GM19468 (cell line): ENCODE data around the gene COL2A1.

Experiments used
- ATAC-seq: cut with Tn5 transposase; IDR thresholded peaks from one replicate; pipeline ENCODE4 v1.9.1; 2021; ENCODE audit warnings: mild to moderate bottlenecking, moderate library complexity, moderate number of reproducible peaks; ENCODE audit not compliant: unreplicated experiment; ENCODE audit errors: extremely low read depth

Gene COL2A1

DNA sequence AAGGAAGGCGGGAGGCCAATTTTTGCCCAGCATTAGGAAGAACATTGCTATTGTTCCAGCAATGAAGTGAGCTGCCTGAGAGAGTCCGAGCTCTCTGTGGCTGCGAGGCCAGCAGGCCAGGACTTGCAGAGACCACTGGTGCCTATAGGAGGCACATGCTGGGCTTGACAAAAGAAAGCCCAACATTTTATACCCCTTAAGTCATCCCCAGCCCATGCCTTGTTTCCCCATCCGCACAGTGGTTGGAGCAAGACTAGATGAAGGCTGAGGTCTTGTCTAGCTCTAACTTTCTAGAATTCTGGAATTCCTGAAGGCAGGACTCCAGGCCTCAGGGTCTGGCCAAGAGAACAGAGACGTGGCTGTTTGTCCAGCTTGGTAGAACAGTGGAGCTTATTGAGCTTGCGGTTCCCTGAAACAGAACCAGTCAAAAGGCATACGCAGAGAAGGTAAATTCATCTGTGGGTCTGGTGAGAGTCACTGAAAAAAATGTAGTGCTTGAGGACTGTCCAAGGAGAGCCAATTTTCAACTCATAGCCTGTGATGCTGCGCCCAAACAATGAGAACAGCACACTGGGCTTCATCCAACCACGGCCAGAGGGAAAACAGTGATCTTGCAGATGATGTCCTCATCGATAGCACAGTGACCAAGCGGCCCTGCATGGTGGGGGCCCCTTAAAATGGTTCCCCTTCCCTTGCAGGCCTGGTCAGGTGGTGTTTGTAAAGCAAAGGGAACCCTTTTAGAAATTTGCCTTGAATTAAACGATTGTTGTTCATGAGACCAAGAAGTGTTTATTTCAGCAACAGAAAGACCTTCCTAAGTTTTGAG lies 27.1 kb upstream of the COL2A1 start:
- ATAC-seq, result no peak

DNA sequence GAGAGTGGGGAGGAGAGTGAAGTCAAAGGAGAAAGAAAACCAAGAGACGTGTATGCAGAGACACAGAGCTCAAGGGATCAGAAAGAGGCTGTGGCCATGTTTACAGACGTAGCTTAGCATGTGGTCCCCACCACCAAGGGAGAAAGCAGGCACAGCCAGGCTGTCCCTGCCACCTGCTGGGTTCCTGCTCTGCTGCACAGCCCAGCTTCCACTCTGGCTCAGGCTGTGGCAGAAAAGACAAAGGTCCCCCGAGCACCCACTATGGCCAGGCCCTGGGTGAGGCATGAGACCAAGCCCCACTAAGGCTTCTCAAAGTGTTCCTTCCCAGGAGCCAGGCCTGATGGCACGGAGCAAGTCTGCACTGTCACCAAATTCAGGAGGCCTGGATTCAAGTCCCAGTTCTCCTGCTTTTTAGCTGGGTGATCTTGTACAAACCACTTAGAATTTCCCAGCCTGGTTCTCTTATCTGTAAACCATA lies 25.9 kb upstream of the COL2A1 start:
- ATAC-seq, result no peak

DNA sequence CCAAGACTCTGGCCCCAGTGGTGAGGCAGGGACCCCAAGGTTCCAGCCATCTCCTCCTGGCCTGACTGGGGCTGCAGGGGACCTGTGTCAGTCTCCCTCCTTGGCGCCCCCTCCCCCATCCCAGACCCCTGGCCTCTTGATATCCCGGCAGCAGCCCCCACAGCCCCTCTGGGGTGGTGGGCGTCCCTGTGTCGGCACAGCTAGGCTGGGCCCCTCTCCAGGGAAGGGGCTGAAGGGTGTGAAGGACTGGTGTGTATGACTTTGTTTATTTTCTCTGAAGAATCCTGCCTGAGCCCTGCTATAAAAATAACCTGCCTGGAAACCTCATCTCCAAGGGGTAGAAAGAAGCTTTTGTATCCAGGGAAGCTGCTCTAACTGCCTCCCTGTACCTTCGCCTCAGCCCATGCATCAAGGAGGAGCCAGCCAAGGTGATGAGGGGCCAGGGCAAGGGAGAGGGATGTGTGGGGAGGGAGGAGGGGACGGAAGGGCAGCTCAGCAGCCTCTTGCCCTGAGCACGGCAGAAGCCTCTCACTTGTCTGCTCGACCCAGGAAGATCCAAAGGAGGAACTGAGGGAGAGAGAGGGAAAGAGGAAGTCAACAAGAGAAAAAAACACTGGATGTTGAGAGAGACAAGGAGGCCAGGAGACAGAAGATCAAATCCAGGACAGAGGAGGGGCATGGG lies 25.4 kb upstream of the COL2A1 start:
- no peak for ATAC-seq

DNA sequence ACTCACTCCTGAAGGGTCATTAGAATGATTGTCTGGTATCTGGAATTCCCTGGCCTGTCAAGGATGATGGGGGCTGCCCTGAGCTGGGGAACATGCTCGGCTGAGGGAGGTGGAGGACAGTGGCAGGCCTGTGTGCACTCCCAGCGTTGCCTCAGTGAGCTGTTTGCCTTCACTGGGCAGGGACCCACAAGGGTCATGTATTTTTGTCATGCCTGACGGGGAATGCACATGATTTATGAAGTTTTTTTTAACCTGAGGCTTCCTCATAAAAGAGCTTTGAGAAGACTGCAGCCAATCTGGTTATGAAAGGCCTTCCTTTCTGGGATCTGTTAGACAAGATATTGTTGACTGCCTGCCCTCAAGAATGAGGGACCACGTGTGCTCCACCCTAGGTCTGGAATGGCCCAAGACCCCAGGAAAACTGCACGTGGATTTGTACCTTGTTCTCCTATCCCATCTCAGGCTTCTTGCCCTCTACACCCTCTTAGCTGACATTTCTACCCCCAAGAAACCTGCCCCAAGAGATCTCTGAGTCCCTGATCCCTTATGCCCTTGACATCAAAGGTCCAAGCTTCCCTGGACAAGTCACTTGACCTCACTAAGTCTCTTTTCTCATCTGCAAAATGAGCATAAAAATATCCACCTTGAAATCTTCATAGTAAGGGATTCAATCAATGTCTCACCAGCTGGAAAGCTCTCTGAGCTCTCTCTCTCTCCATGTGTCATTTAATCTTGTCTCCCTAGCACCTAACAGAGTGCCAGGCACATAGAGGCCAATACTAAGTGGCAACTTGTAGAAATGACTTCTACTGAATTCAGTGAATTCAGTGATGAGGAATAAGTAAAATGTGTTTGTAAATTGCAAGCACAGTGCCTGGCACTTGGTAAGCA lies 24.5 kb upstream of the COL2A1 start:
- no peak for ATAC-seq

DNA sequence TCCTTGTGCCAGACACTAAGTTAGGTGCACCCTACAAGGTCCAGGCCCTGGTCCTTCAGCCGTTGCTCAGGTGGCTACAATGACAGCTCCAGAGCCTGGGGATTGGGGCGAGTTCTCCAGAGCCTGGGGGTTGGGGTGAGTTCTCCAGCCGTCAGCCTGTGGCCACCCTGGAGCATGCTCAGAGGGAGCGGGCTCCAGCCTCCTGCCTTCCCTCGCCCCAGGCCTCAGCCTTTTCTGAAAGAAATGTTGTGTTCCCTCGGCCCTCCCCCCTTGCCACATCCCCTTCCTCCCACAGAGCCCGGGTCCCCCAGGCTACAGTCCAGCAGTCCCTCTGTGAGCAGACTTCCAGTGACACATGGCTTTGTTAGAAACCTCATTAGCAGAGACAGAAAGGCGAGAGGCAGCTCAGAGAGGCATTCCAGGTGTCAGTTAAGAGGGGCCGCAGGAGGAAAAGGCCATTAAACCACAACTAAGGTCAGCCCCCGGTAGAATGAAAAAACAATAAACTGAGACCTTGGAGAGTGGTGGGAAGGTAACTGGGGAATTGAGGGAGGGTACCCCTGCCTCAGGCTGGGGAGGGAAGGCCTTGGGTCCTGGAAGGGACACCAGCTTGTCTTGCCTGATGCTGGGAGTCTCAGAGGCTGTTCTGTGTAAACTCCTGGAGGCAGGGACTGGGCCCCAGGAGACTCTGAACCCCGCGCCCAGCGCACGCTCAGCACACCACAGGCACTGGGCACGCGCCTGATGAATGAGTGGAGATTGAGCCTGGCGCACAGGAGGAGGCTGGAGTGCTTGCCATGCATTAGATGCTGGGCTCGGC lies 23.1 kb upstream of the COL2A1 start:
- no peak for ATAC-seq

DNA sequence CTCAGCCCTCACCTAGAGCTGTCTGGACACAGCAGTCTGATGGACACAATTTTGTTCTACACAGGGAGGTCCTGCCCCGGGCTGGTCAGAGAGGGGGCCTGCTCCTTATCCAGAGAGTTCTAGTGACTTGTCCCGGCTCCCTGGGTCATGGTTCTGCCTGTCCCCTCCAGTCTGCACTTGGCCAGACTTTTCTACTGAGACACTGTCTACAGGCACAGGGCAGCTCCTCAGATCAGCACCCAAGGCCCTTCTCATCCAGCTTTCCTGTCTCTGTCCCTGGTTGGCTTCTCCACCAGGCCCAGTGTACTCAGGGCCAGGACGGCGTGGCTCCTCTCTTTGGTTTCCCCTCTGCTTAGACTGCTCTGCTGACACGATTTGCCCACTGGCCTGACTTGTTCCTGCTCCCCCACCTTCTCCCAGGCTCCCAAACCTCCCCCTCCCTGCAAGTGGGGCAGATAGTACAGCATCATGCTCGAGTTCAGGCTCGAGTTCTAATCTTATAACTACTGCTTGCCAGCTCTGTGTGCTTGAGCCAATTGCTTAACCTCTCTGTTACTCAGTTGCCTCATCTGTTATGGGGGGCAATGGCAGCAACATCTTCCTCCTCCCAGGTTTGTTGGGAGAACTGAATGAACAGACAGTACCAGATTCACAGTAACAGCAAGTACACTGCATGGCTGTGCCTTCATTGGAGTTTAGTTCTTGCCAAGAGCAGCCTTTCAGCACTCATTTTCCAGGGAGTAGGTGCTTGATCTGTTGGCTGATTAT lies 22.0 kb upstream of the COL2A1 start:
- no peak for ATAC-seq

DNA sequence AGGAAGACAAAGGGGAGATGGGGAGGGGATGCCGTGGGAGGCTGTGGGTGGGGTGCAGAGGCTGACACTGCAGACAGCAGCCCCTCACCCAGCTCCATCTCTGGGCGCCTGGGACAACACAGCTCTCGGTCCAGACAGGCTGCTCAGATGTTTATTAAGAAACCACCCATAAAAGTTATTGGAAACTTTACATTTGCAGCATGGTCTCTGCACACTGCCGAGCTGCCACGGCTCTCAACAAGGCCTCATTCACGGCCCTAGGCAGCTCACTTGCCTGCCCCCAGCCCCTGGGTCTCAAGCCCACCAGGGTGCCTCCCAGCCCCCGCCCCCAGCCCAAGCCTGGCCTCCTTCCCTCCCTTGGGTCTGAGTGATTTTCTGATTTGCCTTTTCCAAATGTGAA lies 21.0 kb upstream of the COL2A1 start:
- ATAC-seq, result no peak

DNA sequence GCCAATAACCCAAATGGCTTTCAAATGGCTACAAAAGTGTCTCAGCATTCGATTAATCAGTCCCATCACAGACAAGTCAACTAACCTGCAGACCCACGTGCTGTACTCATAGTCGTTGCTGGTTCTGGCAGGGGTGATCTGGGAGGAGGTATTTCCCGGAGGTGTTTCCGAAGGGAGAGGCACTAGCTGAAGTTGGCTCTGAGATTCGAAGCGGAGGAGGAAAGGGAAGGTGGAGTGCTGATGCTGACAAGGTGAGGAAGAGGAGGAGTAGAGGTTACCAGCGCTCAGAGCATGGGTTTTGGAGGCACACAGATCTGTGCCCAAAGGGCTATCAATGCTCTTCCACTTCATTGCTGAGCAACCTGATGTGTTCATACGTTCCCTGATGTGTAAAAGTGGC lies 20.5 kb upstream of the COL2A1 start:
- ATAC-seq, result no peak

DNA sequence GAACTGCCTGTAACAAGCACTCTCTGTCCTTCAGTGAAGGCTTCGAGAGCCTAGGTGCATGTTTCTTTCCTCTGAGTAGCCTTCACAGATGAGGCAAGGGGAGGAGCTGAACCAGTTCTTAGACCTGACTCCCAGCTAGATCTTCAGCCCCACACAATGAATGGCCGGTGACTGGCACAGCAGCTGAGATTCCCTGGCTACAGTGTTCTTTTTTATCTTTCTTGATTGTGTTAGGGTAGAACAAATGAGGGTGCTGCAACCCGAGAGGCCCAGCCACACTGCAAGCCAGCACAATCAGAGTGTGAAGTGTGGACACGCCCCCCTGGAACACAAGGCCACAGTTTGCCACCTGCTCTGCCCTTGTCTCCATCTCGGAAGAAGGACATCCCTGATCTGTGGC lies 19.1 kb upstream of the COL2A1 start:
- ATAC-seq, result no peak

DNA sequence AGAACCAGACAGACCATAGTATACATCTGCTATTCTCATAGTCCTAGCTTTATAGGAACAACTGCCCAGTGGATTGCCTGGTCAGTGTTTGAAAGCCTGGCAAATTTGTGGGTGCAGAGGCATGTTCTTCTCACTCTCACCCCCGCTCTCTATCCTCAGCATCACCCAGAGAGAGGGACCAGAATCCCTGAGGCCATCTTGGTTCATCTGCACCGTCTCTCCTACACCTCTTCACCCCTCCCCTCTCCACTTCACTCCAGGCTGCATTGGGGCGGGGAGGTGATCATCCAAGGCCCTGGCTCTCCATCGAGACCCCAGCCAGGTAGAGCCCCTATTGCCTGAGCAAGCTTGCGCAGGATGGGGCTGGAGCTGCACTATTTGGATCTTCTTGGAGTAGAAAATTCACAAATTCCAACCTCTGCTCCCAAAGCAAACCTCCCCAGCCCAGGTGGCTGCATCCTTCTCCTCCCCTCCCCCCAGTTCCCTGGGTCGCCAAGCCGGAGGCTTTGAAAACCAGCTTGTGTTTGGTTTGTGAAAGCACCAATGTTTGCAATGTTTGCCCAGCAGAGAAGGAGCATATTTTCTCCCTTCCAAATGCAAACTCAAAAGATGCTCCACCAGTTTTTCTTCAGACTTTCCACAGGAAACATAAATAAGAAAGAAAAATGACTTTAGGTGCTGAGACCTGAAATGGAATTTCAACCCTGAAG lies 18.6 kb upstream of the COL2A1 start:
- no peak for ATAC-seq

DNA sequence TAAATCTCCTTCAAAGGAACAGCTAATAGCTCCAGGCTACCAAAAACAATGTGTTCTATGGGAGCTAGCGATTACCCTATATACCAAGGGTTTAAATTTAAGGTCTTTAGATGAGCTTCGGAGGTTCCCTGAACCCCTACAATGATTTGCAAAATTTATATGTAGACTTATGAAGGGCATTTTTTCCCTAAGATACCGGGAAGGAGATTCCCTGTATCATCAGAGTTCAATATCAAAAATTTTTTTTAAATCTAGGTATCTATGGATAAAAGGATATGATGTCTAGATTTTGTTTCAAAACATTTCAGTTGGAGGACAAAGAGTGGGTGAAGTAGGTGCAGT lies 17.9 kb upstream of the COL2A1 start:
- ATAC-seq, result no peak

DNA sequence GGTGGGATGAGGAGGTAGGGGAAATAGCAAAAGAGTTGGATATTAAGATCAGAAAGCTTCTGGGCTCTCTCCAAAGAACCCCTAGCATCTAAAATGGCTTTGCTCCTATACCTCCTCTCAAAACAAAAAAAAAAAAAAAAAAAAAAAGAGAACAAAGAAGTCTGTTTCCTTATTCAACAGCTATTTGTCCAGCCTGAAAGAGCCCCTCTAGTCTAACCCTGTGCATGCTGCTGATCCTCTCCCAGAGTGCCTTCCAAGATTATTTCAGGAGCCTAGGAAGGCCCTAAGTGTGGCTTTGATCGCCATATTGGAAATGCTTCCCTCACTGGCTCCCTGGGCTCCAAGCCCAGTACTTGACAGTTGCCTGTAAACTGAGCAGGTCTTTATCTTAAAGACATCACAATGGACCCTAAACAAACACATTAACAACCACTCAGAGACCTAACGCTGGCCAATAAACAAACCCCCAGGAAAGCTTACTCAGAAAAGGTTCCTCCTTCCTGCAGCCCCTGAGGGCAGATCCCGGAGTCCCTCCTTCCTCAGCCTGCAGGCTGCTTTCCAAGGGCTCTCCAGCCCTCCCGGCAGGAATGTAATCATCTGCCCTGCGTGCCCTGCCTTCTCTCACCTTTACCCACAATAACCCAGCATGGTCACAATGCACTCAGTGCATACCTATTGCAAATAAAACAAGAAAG lies 17.4 kb upstream of the COL2A1 start:
- no peak for ATAC-seq

DNA sequence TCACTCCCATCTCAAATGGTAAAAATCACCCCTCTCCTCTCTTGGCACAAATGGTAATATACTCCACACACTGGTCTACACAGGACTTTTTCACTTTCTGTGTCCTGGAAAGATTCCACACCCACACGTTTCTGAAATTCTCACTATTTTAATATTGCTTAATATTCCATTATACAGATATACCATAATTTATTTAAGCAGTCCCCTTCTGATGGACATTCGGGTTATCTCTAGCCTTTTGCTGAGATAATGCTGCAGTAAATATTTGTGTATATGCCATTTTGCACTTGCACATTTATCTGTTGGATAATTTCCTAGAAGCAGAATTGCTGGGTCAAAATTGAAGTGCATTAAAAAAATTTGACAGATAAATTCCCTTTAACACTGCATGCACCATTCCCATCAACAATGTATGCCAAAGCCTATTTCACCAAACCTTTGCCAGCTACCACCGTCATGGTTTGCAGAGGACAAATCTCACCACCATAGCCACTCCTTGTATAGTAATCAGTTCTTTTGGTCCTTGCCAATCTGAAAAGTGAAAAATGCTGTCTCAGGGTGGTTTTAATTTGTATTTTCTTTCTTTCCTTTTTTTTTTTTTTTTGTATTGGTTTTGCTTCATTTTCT lies 15.5 kb upstream of the COL2A1 start:
- ATAC-seq, result no peak

DNA sequence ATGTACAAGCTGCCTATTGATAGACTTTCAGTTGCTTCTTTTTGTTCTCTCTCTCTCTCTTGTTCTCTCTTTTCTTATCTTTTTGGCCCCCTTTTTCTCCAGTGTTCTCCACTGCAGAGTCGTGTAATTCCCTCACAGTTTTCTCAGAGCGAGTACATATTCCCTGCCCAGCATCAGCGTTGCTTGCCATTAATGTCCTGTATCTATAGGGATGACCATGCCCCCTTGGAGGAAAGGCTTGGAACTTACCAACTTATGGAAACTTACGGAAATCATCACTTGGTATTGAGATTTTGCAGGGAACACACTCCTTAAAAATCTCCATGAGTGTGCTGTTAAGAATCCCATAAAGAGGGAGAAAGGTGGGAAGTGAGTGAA lies 14.3 kb upstream of the COL2A1 start:
- ATAC-seq, result no peak

DNA sequence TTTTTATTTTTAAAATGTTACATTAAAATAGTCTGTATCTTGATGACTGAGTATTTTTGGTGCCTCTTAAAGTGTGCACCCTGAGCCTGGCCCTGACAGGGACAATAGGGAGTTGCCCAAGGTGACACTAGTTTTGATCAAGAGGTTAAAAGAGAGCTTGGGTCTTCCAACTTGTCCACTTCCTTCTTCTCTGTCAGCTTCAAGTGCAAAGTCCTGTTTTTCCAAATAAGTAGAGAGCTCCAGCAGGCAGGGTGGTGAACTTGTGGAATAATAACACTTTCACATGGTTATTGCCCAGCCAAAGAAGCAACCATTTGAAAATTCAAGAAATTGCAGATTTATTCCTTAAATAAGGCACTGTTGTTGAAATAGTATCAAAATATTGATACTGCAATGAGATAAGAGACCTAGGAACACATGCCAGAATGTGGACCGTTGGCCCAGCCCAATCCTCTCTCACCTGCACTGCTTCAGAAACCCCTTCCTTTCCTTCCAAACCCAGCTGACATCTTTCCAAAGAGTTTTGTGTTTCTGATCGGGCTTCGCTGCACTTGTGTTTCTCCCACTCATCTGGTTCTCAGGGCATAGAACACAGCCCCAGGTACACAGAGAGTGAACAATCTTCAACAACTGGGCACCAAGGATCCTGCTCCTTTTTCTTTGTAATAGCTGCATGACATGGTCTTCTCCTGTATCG lies 13.8 kb upstream of the COL2A1 start:
- ATAC-seq, result no peak

DNA sequence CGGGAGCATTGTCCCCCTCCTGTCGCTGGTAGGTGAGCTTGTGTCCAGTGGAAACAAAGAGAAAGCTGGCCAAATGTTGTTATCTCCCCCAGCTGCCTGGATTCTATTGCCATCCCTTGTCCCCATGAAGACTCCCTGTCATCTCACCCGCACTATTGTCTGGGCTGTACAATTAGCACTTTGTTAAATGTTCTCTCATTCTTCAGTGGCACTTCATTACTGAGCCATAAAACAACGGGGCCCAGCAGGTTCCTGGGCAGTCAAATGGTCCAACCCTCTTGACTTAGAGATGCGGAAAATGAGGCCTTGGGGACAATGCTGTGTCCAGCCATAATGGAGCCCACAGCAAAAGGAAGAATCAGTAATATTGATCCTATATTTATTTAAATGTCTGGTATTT lies 13.2 kb upstream of the COL2A1 start:
- ATAC-seq, result no peak

DNA sequence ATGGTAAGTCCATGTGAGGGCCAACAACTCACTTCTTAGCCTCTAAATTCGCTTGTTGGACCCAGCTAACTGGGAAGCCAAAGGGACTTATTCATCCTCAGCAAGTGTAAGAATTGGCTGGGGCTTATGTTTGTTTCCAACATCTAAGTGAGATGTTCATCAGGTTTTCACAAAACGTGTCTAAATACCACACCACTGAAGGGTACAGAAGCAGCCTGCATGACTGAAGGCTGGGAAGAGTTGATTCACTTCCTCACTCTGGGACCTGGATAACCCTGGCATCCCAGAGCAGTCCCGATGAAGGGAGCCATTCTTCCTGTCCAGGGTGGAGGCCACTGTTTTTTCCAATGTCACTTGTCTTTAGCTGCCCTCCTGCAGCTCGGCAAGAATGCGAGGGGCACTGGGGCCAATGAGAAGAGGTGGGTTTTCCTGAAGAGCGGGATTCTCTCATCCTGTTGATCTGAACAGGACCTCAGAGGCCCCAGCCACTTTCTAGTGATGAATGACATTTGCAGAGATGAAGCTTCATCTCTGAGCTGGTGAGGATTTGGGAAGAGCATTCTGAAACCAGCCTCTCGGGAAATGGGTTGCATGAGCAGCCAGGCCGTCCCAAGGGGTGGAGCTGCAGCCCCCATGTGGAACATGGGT lies 12.2 kb upstream of the COL2A1 start:
- no peak for ATAC-seq
